Breast epithelium (tissue), 4 donors: ENCODE data around the gene RPS10. TPM values are rescaled to one million over a fixed set of nuclear protein-coding genes. Genes with fewer than 3 reads are reported as not detected.
A peak's percentile ranks its signal among the peaks of the same experiment; 100 is the strongest.

ENCODE experiments used
- DNase-seq, 2 donors: peaks; one replicate each; pipeline ENCODE4 v3.0.0-alpha.2; 2019; ENCODE audit warnings: low spot score in 2 of 2
- H3K27ac ChIP-seq, 2 donors: fragments of 200-600 bp; sonication (generic) in 1 of 2; one replicate each; pipeline ENCODE4 v1.5.1; 2016 to 2019; ENCODE audit warnings: mild to moderate bottlenecking in 1 of 2
- H3K27me3 ChIP-seq, 2 donors: fragments of 200-600 bp; sonication (generic) in 1 of 2; one replicate each; pipeline versions ENCODE4 v1.5.1 to v1.6.0; 2017 to 2019; ENCODE audit warnings: control low read depth in 1 of 2, mild to moderate bottlenecking in 1 of 2
- H3K36me3 ChIP-seq: fragments of 200-600 bp; one replicate; pipeline ENCODE4 v1.5.1; 2019
- H3K4me1 ChIP-seq, 2 donors: fragments of 200-600 bp; sonication (generic); one replicate each; pipeline ENCODE4 v1.5.1; 2016 to 2019; ENCODE audit warnings: control low read depth in 1 of 2
- H3K4me3 ChIP-seq, 3 donors: fragments of 200-600 bp; sonication (generic); 1 replicate in 2 of 3; 2 replicates in 1 of 3; pipeline ENCODE4 v1.5.1; 2016 to 2019; ENCODE audit warnings: mild to moderate bottlenecking in 3 of 3, moderate library complexity in 2 of 3
- H3K9me3 ChIP-seq, 2 donors: fragments of 200-600 bp; sonication (generic) in 1 of 2; one replicate each; pipeline ENCODE4 v1.5.1; 2016 to 2019; ENCODE audit warnings: control low read depth in 1 of 2
- POLR2A ChIP-seq: fragments of 450-650 bp; IDR thresholded peaks from one replicate; pipeline ENCODE4 v1.6.1; 2016; ENCODE audit warnings: antibody characterized with exemption, mild to moderate bottlenecking, moderate library complexity
- POLR2AphosphoS5 ChIP-seq, 3 donors: sonication (generic); formaldehyde crosslinking; IDR thresholded peaks; one replicate each; pipeline ENCODE4 v1.6.1; 2017; ENCODE audit warnings: antibody characterized with exemption in 3 of 3
- intact Hi-C: fragments of 100-400 bp; cut with DNase I; formaldehyde crosslinking; loops from one replicate; pipeline ENCODE4 v1.15.1; 2023; ENCODE audit warnings: low total_unique reads
- total RNA-seq, 3 donors: library from RNA; depleted of rRNA; stranded (reverse); fragments of >200 nt; gene quantifications; one replicate each; pipeline ENCODE4 v1.1.0, GENCODE V29; 2016
- TF ChIP-seq, protein P1 (sequence below), 3 donors: fragments of 450-650 bp; IDR thresholded peaks; one replicate each; pipeline ENCODE4 v1.5.1; 2016 to 2017; ENCODE audit warnings: antibody characterized with exemption in 3 of 3, mild to moderate bottlenecking in 3 of 3, moderate library complexity in 3 of 3

Gene RPS10
- total RNA-seq, 3 donors from 2014 or later, result 2,573 to 5,786 (median 4,399) TPM

DNA sequence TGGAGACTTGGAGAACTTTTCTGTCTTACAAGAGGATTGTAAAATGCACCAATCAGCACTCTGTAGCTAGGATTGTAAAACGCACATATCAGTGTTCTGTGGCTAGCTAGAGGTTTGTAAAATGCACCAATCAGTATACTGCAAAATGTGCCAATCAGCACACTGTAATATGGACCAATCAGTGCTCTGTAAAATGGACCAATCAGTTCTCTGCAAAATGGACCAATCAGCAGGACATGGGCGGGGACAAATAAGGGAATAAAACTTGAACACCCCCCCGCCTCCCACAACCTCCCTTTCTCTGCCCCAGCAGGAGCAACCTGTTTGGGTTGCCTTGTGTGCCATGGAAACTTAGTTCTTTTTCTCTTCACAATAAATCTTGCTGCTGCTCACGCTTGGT is 12.8 kb upstream of the RPS10 start:
- no peak for DNase-seq
- Histone ChIP-seq H3K4me1 (no peaks in the 10 kb centered on the region), H3K4me3 (no peak overlapping the region), H3K27me3 (no peaks in the 10 kb centered on the region), H3K36me3 (no peaks in the 10 kb centered on the region), H3K27ac (no peak overlapping the region), H3K9me3 (no peaks in the 10 kb centered on the region)
- no peak for TF ChIP-seq POLR2A
- no peak for TF ChIP-seq POLR2AphosphoS5 (IDR thresholded peaks at IDR 0.05)
- TF ChIP-seq, protein P1, sequence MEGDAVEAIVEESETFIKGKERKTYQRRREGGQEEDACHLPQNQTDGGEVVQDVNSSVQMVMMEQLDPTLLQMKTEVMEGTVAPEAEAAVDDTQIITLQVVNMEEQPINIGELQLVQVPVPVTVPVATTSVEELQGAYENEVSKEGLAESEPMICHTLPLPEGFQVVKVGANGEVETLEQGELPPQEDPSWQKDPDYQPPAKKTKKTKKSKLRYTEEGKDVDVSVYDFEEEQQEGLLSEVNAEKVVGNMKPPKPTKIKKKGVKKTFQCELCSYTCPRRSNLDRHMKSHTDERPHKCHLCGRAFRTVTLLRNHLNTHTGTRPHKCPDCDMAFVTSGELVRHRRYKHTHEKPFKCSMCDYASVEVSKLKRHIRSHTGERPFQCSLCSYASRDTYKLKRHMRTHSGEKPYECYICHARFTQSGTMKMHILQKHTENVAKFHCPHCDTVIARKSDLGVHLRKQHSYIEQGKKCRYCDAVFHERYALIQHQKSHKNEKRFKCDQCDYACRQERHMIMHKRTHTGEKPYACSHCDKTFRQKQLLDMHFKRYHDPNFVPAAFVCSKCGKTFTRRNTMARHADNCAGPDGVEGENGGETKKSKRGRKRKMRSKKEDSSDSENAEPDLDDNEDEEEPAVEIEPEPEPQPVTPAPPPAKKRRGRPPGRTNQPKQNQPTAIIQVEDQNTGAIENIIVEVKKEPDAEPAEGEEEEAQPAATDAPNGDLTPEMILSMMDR (IDR thresholded peaks at IDR 0.05), result no peak
- intact Hi-C loops, result no loop called here

DNA sequence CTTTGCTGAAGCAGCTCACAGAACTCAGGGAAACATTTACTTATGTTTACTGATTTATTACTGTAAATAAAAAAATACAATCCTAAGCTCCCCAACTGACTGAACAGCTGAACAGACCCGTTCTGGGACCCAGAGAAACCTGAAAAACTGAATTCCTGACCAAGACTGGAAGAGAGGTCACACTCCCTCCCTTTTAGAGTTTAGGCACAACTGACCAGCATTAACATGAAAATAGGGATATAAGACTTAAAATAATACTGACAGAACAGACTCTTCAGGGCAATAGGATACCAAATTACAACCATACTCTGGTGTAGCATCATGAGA is 11.7 kb upstream of the RPS10 start:
- Histone ChIP-seq H3K27ac (no peak overlapping the region), H3K9me3 (no peaks in the 10 kb centered on the region), H3K27me3 (no peaks in the 10 kb centered on the region), H3K4me1 (no peaks in the 10 kb centered on the region), H3K4me3 (no peak overlapping the region), H3K36me3 (no peaks in the 10 kb centered on the region)
- no peak for DNase-seq
- TF ChIP-seq, protein P1 (IDR thresholded peaks at IDR 0.05), result no peak
- TF ChIP-seq POLR2A (no peak), POLR2AphosphoS5 (IDR thresholded peaks at IDR 0.05) (no peak)
- intact Hi-C loops, result no loop called here

DNA sequence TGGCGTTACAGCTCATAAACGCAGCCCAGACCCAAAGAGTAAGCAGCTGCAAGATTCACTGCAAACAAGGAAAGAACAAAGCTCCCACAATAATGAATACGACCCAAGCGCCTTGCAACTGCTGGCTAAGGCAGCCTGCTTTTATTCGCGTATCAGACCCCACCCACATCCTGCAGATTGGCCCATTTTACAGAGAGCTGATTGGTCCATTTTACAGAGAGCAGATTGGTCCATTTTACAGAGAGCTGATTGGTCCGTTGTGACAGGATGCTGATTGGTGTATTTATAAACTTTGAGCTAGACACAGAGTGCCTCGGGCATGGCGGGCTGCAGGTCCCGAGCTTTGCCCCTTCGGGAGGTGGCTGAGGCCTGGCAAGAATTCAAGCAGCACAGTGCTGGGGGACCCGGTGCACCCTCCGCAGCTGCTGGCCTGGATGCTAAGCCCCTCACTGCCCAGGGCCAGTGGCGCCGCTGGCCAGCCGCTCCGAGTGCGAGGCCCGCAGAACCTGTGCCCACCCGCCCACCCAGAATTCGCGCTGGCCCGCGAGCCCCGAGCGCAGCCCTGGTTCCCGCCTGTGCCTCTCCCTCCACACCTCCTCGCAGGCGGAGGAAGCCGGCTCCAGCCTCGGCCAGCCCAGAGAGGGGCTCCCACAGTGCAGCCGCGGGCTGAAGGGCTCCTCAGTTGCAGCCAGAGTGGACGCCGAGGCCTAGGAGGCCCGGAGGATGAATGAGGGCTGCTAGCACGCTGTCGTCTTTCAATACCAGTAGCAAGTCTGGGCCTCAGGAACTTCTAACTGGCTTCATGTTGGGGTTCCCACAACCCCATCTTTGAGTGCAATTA is 11.2 kb upstream of the RPS10 start:
- no peak for DNase-seq
- intact Hi-C loops, result no loop called here
- no peak overlapping the region for H3K4me3 ChIP-seq
- TF ChIP-seq POLR2AphosphoS5 (IDR thresholded peaks at IDR 0.05), result no peak
- TF ChIP-seq, protein P1 (IDR thresholded peaks at IDR 0.05), result no peak
- TF ChIP-seq POLR2A, result no peak
- no peaks in the 10 kb centered on the region for H3K4me1 ChIP-seq
- no peak overlapping the region for H3K27ac ChIP-seq
- no peaks in the 10 kb centered on the region for H3K27me3 ChIP-seq
- H3K9me3 ChIP-seq, result no peaks in the 10 kb centered on the region
- no peaks in the 10 kb centered on the region for H3K36me3 ChIP-seq

DNA sequence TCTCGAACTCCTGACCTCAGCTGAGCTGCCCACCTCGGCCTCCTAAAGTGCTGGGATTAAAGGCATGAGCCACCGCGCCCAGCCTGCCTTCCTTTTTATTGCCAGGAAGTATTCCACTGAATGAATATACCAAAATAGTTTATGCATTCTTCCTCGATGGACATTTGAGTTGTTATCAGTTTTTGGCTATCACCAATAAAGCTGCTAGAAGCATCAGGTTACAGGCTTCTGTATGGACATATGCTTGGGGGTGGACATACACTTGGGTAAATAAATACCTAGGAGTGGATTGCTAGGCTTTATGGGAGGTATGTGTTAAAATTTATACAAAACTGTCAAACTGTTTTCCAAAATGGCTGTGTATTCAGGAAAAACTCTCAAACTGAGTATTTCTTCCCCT is 10.0 kb upstream of the RPS10 start:
- no peak for DNase-seq
- H3K27me3 ChIP-seq, result no peaks in the 10 kb centered on the region
- intact Hi-C loops, result no loop called here
- no peak overlapping the region for H3K4me3 ChIP-seq
- H3K9me3 ChIP-seq, result no peaks in the 10 kb centered on the region
- H3K36me3 ChIP-seq, result no peaks in the 10 kb centered on the region
- H3K27ac ChIP-seq, result no peak overlapping the region
- TF ChIP-seq POLR2AphosphoS5 (IDR thresholded peaks at IDR 0.05), result no peak
- TF ChIP-seq, protein P1 (IDR thresholded peaks at IDR 0.05), result no peak
- no peaks in the 10 kb centered on the region for H3K4me1 ChIP-seq

DNA sequence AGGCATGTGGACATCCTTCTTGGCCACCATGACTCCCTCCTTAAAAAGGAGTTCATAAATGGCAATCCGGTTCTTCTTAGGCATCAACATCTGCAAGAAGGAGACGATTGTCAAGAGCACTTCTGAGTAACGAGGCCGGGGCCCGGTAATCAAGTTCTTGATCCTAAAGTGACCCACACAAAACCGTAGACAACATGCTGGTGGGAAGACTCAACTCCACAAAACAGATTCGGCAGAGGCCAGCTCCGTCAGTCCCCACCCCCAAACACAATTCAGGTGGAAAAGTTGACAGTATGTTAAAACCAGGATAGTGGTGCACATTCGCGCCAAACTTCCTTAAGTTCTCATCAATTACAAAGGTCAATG is 754 bp downstream of the RPS10 start:
- H3K4me3 ChIP-seq, result peak overlapping the region; percentile 59 to 95 (median 79)
- intact Hi-C loops, result no loop called here
- TF ChIP-seq, protein P1 (IDR thresholded peaks at IDR 0.05), result no peak
- TF ChIP-seq POLR2AphosphoS5 (IDR thresholded peaks at IDR 0.05) (no peak), POLR2A (no peak)
- H3K27ac ChIP-seq, result peak overlapping the region; percentile 89 to 90
- DNase-seq, result no peak
- peaks cover 0 to 9% of the 10 kb centered on the region in 2 donors for H3K4me1 ChIP-seq
- H3K36me3 ChIP-seq, result no peaks in the 10 kb centered on the region
- no peaks in the 10 kb centered on the region for H3K27me3 ChIP-seq
- H3K9me3 ChIP-seq, result no peaks in the 10 kb centered on the region
